T47D (cell line): ENCODE data around the gene GPR32.
"Not testable (repeated sequence)": the region's sequence is repeated elsewhere in the genome, so short reads cannot be mapped to it uniquely, and the experiment has no call there.

Experiments
- DNase-seq, 2 experiments: peaks; one replicate each; pipeline versions ENCODE4 v3.0.0 to v3.0.0-alpha.2; 2011 to 2012; ENCODE audit warnings: low read depth in 1 of 2, low spot score in 1 of 2
- JUND ChIP-seq: IDR thresholded peaks from 2 replicates; pipeline ENCODE4 v1.6.1; 2012; ENCODE audit warnings: low read depth
- in situ Hi-C: cut with HindIII; loops from 2 replicates; pipeline ENCODE4 v1.10.0; 2016; ENCODE audit warnings: low sequenced_read_pairs, low pct_unique_long_range_greater_than_20kb

The GPR32 gene

GRCh38 chr19:50735869-50736268 is 34.4 kb upstream of the GPR32 start:
- TF ChIP-seq JUND, result no peak
- DNase-seq, result no peak
- in situ Hi-C loops, result no loop called here

GRCh38 chr19:50736338-50736737 is 33.9 kb upstream of the GPR32 start:
- in situ Hi-C loops, result no loop called here
- TF ChIP-seq JUND, result no peak
- no peak for DNase-seq

- in situ Hi-C loops, result no loop called here
- no peak for TF ChIP-seq JUND
- no peak for DNase-seq
Observed at GRCh38 chr19:50739132-50739913, 30.9 kb upstream of the GPR32 start.

- DNase-seq, result no peak
Observed at GRCh38 chr19:50739914-50740426, 30.3 kb upstream of the GPR32 start.

GRCh38 chr19:50741179-50741933 is 28.9 kb upstream of the GPR32 start:
- in situ Hi-C loops, result no loop called here
- no peak for DNase-seq
- TF ChIP-seq JUND, result no peak

More at GRCh38 chr19:50739914-50740426, 30.3 kb upstream of the GPR32 start:
- in situ Hi-C loops, result no loop called here
- TF ChIP-seq JUND, result no peak

GRCh38 chr19:50743537-50743936 is 26.7 kb upstream of the GPR32 start:
- in situ Hi-C loops, result no loop called here
- DNase-seq, result no peak
- no peak for TF ChIP-seq JUND

- in situ Hi-C loops, result no loop called here
- no peak for DNase-seq
- TF ChIP-seq JUND, result no peak
Observed at GRCh38 chr19:50745221-50745620, 25.0 kb upstream of the GPR32 start.

- in situ Hi-C loops, DNase-seq: not testable (repeated sequence)
Observed at GRCh38 chr19:50747141-50747540, 23.1 kb upstream of the GPR32 start.

GRCh38 chr19:50749490-50749889 is 20.8 kb upstream of the GPR32 start:
- no peak for TF ChIP-seq JUND
- no peak for DNase-seq
- in situ Hi-C loops, result no loop called here

- in situ Hi-C loops, result no loop called here
- DNase-seq, result no peak
- no peak for TF ChIP-seq JUND
Observed at GRCh38 chr19:50750010-50750409, 20.3 kb upstream of the GPR32 start.

- TF ChIP-seq JUND, result no peak
- in situ Hi-C loops, result no loop called here
- no peak for DNase-seq
Observed at GRCh38 chr19:50753879-50754278, 16.4 kb upstream of the GPR32 start.

- in situ Hi-C loops, DNase-seq: not testable (repeated sequence)
Observed at GRCh38 chr19:50756244-50756643, 14.0 kb upstream of the GPR32 start.

- in situ Hi-C loops, DNase-seq: not testable (repeated sequence)
Observed at GRCh38 chr19:50757624-50758023, 12.6 kb upstream of the GPR32 start.

- DNase-seq, in situ Hi-C loops: not testable (repeated sequence)
Observed at GRCh38 chr19:50759076-50759475, 11.2 kb upstream of the GPR32 start.
